ENCODE results near the gene TTC19. TPM values are rescaled to one million over a fixed set of nuclear protein-coding genes. Genes with fewer than 3 reads are reported as not detected.

The TTC19 gene
- total RNA-seq, 3 donors from 2014 or later: 46.4 to 111 (median 105) TPM

- TF ChIP-seq CTCF (IDR thresholded peaks at IDR 0.05): no peak
- no peak for TF ChIP-seq POLR2AphosphoS5 (IDR thresholded peaks at IDR 0.05)
- TF ChIP-seq POLR2A (IDR thresholded peaks at IDR 0.05): no peak
- Histone ChIP-seq H3K27me3 (no peaks in the 10 kb centered on the region), H3K36me3 (no peaks in the 10 kb centered on the region), H3K4me1 (no peaks in the 10 kb centered on the region), H3K4me3 (no peak overlapping the region), H3K27ac (no peak overlapping the region), H3K9me3 (no peaks in the 10 kb centered on the region)
- intact Hi-C loops (cut with DNase I; ENCODE audit: low total_unique reads): no loop called here
- DNase-seq (ENCODE audit: low spot score in 2 of 2): no peak
These were observed 17.7 kb upstream of the TTC19 start for GRCh38 chr17:15981646-15982580.

- no peak overlapping the region for H3K27ac ChIP-seq
- no peaks in the 10 kb centered on the region for H3K27me3 ChIP-seq
- peaks cover 0 to 7% of the 10 kb centered on the region in 2 donors for H3K4me1 ChIP-seq
- no peak for TF ChIP-seq POLR2AphosphoS5 (IDR thresholded peaks at IDR 0.05)
- no peak for TF ChIP-seq POLR2A (IDR thresholded peaks at IDR 0.05)
- no peak for TF ChIP-seq CTCF (IDR thresholded peaks at IDR 0.05)
- no peaks in the 10 kb centered on the region for H3K9me3 ChIP-seq
- intact Hi-C loops (cut with DNase I; ENCODE audit: low total_unique reads): no loop called here
- DNase-seq (ENCODE audit: low spot score in 2 of 2): no peak
- H3K36me3 ChIP-seq: no peaks in the 10 kb centered on the region
- H3K4me3 ChIP-seq: no peak overlapping the region
These were observed 3.3 kb upstream of the TTC19 start for GRCh38 chr17:15996322-15996721.

GRCh38 chr17:15998031-15998562, 1.5 kb upstream of the TTC19 start:
- Histone ChIP-seq H3K27ac (peak overlapping the region in 1 of 2 donors; percentile 95), H3K27me3 (no peaks in the 10 kb centered on the region), H3K4me3 (peak overlapping the region in 2 of 3 donors; percentile 81 to 94), H3K36me3 (no peaks in the 10 kb centered on the region), H3K4me1 (peaks cover 0 to 8% of the 10 kb centered on the region in 2 donors), H3K9me3 (no peaks in the 10 kb centered on the region)
- DNase-seq (ENCODE audit: low spot score in 2 of 2): no peak
- no peak for TF ChIP-seq POLR2AphosphoS5 (IDR thresholded peaks at IDR 0.05)
- TF ChIP-seq CTCF (IDR thresholded peaks at IDR 0.05): no peak
- no peak for TF ChIP-seq POLR2A (IDR thresholded peaks at IDR 0.05)
- intact Hi-C loops (cut with DNase I; ENCODE audit: low total_unique reads): no loop called here

- DNase-seq (ENCODE audit: low spot score in 2 of 2): no peak
- Histone ChIP-seq H3K4me3 (peak overlapping the region; percentile 70 to 94 (median 81)), H3K36me3 (no peaks in the 10 kb centered on the region), H3K27me3 (no peaks in the 10 kb centered on the region), H3K4me1 (peaks cover 0 to 8% of the 10 kb centered on the region in 2 donors), H3K27ac (peak overlapping the region; percentile 95 to 96), H3K9me3 (no peaks in the 10 kb centered on the region)
- intact Hi-C loops (cut with DNase I; ENCODE audit: low total_unique reads): no loop called here
- no peak for TF ChIP-seq POLR2A (IDR thresholded peaks at IDR 0.05)
- no peak for TF ChIP-seq CTCF (IDR thresholded peaks at IDR 0.05)
- TF ChIP-seq POLR2AphosphoS5 (IDR thresholded peaks at IDR 0.05): peak in 1 of 3 donors; percentile 11
These were observed 577 bp downstream of the TTC19 start for GRCh38 chr17:15999974-16000827.

Data from breast epithelium (tissue), 4 donors.